HL-60/S4 treated with phorbol 12-myristate 13-acetate at 8.2 ng/mL for 4 days and 3 days (cell line): Measurements from ENCODE around the gene MAN1C1.
"Not testable (repeated sequence)": the region's sequence is repeated elsewhere in the genome, so short reads cannot be mapped to it uniquely, and the experiment has no call there.

Experiments used
- in situ Hi-C: fragments of 300-500 bp; cut with MboI; formaldehyde crosslinking; loops from 2 replicates; pipeline ENCODE4 v1.15.0; 2022; ENCODE audit warnings: low sequenced_read_pairs

Gene MAN1C1

DNA sequence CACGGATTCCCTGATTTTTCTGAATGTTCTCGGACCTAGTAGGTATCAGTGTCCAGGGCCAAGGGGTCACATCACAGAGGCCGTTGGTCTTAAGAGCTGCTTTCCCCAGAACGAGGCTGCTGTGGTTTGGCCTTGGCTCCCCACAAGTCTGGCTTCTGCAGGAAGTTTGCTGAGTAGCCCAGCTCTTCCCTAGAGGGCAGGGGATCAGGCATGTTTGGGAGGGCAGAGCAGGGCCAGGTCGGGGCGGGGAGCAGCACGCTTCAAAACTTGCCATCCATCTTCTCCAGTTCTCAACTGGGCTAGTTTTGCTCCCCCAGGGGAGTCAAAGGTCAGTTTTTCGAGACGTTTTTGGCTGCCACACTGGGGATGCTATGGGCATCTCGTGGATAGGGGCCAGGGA lies 37.0 kb downstream of the MAN1C1 start:
- in situ Hi-C loops = no loop called here

DNA sequence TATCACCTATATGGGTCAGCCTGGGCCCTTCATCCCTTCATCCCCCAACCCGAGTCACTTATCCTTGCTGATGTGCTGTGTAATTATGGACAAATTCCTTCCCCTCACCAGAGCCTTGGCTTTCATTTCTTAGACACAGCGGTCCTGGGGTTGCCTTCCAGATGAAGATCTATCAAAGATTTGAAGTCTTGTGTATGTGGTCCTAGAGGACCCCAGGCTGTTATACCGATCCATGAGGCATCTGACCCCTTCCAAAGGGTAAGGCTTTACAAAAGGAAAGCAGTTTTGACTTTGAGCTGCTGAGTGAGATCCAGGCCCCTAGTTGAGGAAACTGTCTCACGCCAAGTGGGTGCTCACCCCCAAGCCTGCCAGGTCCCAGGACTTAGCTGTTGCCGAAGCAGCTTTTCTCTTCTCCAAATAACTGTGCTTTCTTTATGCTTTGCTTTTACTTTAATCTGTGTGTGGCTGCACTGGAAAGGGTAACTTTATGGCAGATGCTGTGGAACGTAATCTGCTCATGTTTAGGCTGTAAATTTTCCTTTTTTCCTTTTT lies 37.6 kb downstream of the MAN1C1 start:
- in situ Hi-C loops = no loop called here

DNA sequence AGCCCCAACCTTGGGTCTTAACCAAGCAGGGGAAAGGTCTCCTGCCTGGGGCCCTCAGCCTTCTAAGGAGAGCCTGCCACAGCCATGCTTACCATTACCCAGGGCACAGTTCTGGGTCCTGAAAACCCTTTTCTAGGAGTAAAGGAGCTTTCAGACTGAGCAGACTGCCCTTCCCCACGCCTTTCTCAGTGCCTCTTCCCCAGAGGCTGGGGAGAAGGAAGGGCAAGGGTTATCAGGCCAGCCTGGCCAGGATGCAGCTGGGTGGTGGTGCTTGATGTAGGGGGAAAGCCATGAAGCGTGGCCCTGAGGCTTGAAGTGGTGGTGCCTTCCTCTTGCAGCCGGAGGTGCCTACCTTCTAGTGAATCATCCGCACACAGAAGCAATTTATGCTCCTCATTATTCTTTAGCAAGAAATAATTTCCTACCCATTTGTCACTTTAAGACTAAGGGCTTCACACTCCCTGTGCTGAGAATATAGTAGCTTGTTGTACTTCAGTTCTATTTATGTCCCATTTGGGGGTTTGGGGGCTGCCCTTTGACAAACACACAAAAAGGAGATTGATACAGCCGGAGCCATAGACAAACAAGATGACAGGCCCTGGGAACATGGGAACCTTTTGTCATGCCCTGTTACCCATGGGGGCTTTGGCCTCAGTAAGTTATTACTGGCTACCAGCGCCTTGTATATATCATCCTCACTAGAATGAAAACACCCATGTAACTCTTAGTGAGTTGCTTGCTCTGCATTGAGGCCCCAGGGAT lies 40.7 kb downstream of the MAN1C1 start:
- in situ Hi-C loops = no loop called here

DNA sequence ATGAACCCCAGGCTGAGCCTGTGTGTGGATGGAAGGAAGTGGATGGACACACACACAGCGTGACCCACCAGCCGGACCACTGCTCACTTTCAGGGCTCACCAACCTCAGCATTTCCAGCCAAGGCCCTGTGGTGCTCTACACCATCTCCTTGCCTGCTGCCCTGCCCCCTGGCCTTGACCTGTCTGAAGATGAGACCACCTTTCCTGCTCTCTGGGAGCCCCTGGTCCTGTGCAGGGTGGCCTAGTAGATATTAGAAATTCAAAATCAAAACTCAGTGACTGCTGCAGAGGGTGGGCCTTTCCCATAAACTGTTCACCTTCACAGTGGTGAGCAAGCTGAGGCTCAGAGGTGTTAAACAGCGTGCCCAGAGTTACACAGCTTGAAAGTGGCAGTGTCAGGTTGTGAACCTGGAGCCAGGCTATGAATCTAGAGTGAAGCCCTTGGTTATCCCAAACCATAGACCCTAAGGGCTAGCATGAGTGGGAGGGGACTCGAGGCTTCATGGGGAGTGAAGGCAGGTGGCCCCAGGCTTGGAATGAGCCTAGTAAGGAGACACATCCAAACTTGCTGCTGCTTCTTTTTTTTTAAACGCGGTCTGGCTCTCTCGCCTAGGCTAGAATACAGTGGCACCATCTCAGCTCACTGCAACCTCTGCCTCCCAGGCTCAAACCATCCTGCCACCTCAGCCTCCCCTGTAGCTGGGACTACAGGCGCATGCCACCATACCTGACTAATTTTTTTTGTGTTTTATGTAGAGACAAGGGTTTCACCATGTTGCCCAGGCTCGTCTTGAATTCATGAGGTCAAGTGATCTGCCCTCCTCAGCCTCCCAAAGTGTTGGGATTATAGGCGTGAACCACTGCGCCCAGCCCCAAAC lies 41.5 kb downstream of the MAN1C1 start:
- in situ Hi-C loops = no loop called here

DNA sequence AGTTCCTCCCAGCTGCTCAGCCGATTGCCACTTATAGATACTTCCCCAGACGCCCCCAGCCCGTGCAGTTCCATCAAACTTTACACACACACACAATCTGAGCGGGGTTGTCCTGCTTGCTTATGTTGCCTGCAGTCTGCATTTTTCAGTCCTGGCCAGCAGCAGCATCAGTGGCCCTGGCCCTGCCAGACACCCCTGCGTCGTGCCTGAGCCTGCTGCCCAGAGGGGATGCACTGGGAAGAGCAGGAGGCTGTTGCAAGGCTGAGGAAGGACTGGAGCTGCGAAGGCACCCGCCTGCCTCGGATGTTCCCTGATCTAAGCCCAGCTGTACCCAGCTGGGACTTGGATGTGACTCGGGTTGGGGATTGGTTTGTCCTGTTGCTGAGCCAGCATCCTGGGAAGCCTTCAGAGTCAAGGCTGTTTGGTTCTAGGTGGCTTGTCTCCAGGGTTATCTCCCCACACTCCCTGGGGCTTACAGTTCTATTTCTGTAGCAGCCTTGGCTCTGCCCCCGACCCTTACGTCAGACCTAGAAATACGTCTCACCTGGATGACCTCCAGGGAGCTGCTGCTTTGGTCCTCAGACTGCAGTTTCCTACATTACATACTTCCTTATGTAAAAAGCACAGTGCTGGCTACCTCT lies 42.3 kb downstream of the MAN1C1 start:
- in situ Hi-C loops = no loop called here

DNA sequence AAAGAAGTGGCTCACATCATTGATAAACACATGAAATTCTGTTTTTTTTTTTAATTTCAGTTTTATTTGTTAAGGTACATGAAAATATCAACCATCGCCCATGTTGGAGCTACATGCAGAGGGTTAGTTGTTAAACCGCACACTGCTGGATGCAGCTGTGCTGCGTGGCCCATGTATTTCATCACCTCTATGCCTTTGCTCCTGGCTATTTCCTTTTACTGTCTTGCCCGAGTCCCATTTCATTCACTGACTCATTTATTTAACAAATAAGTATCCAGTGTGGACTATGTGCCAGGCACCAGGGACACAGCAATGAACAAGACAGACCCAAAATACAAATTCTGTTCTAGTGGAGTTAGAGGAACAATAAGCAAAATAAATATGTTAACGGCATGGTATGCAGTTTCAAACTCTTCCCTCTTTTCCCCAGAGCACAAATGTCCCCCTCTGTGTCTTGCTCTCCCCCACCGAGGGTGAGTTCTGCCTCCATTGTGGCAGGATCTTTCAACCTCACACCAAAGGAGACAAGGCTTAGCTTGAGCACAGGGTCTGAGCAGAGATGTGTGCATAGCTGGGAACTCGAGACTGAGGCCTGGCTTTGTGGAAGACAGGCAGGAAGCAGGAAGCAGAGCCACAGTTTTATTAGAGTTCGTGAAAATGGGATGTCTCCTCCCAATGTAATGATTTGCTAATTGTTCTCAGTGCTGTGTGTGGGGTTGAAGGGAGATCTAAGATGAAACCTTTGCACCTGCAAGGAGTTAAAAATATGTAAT lies 44.6 kb downstream of the MAN1C1 start:
- in situ Hi-C loops = no loop called here

DNA sequence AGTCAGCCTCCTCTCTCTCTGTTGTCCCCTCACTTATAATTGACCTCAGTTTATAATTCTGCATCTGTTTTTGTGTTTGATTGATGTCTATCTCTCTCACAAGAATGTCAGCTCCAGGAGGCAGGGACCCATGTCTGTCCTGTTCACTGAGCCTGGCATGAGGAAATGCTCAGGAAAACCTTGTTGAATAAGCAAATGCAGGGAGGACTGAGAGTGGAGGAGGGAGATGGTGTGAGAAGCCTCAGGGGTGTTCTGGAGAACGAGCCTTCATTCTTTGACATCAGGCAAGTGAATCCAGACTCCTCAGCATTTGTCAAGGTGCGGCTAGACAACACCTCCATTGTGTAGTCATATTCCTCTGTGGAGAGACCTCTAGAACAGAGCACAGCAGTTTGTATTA lies 45.5 kb downstream of the MAN1C1 start:
- in situ Hi-C loops = no loop called here

DNA sequence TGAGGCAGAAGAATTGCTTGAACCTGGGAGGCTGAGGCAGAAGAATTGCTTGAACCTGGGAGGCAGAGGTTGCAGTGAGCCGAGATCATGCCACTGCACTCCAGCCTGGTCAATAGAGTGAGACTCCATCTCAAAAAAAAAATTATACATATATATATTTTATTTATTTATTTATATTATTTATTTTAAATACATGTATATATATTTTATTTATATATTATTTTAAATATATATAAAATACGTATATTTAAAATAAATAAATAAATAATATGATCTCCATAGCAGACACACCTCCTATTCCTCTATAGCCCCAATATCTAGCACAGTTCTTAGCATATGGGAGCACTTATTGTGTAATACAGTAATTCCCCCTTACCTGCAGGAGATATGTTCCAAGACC lies 46.4 kb downstream of the MAN1C1 start:
- in situ Hi-C loops = not testable (repeated sequence)

DNA sequence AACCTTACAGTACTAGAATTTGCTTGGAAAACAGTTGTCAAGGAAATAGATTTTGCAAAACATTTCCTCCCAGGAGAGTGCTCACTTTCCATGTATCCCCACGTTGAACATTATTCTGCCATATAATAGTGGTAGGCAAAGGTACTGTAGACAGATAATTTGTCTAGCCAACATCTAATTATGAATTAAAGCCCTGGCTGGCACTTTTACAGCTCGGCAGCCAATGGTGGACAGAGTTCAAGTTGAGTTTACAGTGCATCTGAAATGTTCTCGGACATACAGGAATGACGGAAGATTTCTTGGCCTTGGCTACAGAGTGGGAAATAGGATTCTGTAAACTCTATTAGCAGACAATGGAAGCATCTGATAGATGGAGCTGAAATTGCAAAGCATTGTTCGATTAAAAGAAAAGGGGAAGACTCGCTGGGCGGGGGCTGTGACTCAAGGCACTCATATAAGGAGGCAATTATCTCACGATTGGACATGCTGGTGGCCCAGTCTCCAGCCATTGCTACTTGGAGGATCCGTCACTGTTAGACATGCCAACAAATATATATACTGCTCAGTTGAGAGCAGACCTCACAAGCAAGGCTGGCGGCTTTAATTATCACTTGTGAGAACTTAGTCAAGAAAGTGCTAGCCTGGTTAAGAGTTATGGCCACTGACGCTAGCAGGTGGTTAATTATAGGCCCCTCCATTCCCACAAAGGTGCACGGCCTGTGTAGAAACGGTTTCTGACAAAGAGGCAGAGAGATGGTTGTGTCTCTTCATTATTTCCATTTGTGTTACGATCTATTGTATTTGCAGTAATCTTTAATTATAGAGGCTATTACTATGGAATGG lies 48.0 kb downstream of the MAN1C1 start:
- in situ Hi-C loops = no loop called here

DNA sequence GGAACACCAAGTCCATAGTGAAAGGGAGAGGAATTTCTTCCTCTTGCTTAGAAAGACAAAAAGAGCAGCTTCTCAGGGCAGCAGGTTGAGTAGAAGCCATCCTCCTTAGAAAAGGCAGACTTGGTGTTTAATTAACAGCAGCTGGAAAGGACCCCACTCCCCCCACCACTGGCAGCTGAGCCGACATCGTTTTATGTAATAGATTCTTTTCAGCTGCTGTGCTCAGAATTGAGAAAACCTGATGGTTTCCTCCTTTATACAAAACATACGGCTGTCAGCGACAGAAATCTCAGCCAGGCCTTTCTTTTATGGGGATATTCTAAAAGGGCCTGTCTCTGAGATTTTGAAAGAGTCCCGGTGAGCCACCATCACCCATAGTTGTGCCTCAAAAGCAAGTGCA lies 49.9 kb downstream of the MAN1C1 start:
- in situ Hi-C loops = no loop called here

DNA sequence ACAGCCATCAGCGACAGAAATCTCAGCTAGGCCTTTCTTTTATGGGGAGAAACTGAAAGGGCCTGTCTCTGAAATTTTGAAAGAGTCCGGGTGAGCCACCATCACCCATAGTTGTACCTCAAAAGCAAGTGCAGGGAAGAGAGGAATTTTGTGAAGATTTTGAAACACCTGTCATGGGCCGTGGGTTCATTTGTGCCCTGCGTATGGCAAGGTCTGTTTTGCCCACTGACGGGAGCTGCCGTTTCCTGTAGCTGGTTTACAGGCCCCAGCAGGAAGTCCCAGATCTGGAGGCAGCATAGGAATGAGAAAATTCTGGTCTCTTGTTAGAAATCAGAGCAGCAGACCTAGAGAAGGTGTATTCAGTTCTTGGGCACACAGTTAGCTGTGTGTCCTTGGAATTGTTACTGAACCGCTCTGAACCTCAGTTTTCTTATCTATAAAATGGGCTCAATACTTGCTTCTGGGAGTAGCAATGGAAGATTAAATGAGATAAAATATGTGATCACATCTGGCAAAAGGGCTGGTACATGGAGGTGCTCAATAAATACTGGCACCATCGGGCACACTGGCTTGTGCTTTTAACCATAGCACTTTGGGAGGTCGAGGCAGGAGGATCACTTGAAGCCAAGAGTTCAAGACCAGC lies 52.5 kb downstream of the MAN1C1 start:
- in situ Hi-C loops = no loop called here

DNA sequence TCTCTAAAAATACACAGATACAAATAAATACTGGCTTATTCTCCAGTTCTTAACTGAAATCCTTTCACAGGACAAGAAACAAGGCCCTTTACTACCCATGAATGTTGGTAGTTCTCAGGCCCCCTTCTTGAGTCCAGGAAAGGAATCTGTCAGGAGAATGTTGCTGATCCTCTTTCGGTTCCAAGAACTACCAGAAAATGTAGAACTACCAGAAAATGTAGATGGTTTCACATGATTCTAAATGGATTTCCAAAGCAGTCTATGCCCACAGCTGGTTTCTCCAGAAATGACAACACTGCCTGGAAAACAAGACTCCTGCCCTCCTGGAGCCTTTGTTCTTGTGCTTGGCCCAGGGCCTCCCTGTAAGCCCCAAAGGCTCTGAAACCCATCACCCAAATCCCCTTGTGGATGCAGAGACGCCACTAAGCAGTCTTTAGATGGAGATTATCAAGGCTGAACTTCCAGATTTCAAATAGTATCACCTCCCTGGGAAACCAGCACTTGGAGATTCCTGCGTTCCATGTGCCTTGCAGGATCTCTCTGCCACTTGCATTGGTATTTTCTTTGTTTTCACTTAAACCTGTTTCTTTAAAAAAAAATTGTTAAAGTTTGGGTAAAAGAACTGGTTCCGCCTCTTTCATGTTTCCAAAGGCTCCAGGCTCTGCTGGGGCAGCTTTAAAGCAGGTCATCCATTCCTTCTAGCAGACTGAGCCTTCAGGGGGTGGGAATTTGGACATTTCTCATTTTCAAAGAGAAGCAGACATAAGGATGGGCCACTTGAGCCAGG lies 53.4 kb downstream of the MAN1C1 start:
- in situ Hi-C loops = no loop called here

DNA sequence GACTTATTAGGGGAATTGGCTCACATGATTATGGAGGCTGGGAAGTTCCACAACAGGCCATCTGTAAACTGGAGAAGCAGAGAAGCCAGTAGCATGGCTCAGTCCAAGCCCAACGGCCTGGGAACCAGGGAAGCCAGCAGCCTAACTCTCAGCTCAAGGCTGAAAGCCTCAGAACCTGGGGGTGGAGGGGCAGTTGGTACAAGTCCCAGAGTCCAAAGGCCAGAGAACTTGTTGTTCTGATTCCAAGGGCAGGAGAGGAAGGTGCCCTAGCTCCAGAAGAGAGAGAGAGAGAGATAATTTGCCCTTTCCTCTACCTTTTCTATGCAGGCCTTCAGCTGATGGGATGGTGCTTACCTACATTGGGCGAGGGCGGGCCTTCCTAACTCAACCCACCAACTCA lies 55.3 kb downstream of the MAN1C1 start:
- in situ Hi-C loops = no loop called here

DNA sequence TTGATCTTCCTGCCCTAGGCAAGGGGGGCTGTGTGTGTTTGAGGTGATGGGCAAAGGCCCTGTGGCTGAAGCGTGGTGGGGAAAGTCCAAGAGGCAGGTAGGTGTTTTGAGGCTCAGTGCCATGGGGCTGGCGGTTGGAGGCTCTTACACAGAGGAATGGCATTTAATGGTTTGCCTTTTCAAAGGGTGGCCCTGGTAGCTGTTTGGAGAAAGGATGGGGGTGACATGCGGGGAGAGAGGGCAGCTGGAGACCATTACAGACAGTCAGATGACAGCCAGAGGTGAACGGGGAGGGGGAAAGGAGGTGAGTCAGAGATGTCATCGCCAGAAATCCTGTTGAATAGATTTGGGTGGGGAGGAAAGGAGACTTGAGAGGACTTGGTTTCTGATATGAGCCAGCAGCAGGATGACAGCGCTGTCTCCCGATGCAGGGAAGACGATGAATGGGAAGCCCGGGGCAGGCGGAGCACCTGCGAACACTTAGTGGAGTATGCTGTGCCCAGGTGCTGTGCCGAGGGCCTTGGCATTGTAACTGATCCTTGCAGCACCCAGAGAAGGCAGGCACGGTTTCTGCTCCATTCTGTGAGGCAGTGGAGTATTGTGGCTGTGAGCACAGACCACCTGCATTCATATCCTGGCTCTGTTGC lies 56.3 kb downstream of the MAN1C1 start:
- in situ Hi-C loops = no loop called here

DNA sequence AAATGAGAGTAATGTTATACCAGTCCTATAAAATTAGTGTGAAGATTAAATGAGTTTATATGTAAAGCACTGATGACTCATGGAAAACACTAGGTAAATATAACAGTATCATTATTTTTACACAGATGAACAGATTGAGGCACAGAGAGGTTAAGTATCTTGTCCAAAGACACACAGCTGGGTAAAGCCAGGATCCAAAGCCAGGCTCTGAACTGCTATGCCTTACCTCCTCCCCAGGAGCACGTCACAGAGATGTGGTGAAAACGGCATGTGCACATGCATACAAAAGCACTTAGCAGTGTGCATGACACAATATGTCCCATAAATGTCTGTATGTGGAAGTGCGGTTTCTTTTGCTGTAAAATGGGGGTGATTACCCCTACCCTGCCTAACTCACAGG lies 56.9 kb downstream of the MAN1C1 start:
- in situ Hi-C loops = no loop called here

DNA sequence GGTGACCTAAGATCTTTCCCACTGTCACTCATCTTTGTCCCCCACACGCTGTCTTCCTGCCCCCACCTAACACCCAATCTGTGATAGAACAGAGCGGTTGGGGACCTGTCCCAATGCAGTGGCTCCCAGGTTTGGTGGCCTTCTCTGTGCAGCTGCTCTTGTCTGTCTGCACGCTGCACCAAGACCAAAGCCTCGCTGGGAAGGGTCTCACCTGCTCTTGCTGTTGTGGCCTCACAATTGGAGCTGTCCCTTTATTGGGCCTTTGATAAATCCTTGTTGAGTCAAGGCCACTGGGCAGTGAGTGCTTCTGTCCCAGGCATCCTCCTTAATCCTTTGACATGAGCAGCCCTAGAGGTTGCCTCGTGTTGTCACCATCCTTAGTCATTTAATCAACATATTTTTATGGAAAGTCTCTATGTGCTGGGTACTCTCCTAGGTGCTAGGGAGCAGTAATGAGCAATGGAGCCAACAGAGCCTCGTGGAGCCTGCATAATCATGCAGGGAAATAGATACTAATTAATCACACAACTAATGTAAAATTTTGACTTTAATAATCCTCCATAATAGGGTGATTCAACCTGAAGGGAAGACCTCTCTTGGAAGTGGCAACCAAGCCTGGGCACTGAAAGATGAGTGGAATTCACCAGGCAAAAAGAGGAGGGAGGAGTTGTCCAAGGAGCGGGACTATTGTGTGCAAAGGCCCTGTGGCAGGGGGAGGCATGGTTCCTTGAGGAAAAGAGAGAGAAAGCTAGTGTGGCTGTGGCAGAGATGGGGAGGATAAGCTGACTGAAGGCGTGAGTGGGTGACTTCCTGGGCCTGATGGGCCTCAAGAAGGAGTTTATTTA lies 57.6 kb downstream of the MAN1C1 start:
- in situ Hi-C loops = no loop called here

DNA sequence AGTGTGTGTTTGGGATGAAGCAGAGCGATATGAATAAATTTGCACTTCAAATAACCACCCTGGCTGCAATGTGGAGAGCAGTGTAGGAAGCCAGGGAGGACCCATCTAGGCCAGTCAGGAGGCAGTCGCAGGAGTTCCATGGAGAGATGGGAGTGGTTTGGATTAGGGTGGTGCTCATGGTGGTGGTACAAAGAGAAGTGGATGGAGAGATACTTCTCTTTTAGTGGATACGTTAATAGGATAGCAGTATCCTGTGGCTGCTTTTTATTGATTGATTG lies 58.2 kb downstream of the MAN1C1 start:
- in situ Hi-C loops = no loop called here
